ENCODE results near the gene TRNAU1AP.
"Not testable (repeated sequence)": the region's sequence is repeated elsewhere in the genome, so short reads cannot be mapped to it uniquely, and the experiment has no call there.

GRCh38 chr1:28572891-28573290 lies 20.0 kb downstream of the TRNAU1AP start:
- TF ChIP-seq, protein P1, sequence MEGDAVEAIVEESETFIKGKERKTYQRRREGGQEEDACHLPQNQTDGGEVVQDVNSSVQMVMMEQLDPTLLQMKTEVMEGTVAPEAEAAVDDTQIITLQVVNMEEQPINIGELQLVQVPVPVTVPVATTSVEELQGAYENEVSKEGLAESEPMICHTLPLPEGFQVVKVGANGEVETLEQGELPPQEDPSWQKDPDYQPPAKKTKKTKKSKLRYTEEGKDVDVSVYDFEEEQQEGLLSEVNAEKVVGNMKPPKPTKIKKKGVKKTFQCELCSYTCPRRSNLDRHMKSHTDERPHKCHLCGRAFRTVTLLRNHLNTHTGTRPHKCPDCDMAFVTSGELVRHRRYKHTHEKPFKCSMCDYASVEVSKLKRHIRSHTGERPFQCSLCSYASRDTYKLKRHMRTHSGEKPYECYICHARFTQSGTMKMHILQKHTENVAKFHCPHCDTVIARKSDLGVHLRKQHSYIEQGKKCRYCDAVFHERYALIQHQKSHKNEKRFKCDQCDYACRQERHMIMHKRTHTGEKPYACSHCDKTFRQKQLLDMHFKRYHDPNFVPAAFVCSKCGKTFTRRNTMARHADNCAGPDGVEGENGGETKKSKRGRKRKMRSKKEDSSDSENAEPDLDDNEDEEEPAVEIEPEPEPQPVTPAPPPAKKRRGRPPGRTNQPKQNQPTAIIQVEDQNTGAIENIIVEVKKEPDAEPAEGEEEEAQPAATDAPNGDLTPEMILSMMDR (conservative IDR thresholded peaks at IDR 0.05; ENCODE audit: low read length) = not testable (repeated sequence)
- TF ChIP-seq EZH2phosphoT487 (IDR thresholded peaks at IDR 0.05; ENCODE audit: borderline replicate concordance) = not testable (repeated sequence)
